ENCODE data around the gene VAMP1. TPM values are rescaled to one million over a fixed set of nuclear protein-coding genes. Genes with fewer than 3 reads are reported as not detected.

VAMP1 gene
- polyA plus RNA-seq, 3 donors: 0.84 to 24.6 (median 0.85) TPM

GRCh38 chr12:6423267-6424007, 47.0 kb downstream of the VAMP1 start:
- Mint-ChIP-seq H3K9me3 (no peaks in the 10 kb centered on the region), H3K27ac (peak overlapping the region in 4 of 7 donors; percentile 7 to 52 (median 26)), H3K36me3 (no peaks in the 10 kb centered on the region), H3K27me3 (ENCODE audit: low read depth in 3 of 3) (peaks cover 0 to 4% (median 0%) of the 10 kb centered on the region in 3 donors), H3K4me3 (no peak overlapping the region), H3K4me1 (peaks cover 22% of the 10 kb centered on the region)
- no peaks in the 10 kb centered on the region for H3K27me3 ChIP-seq (ENCODE audit: control insufficient read depth in 2 of 2, insufficient read depth in 2 of 2, low read length in 2 of 2)
- intact Hi-C loops (cut with micrococcal nuclease): loop anchor here (2.0 to 5.0 kb wide), 3 partner anchors 45 to 119 kb away; partner anchors contain the start of gene GAPDH (in 1 of the 2)
- no peak overlapping the region for H3K4me3 ChIP-seq (replicated peaks in 1 of 3; ENCODE audit: low read depth in 2 of 3, low read length in 3 of 3)
- peak; percentile 85 for TF ChIP-seq CTCF (IDR thresholded peaks at IDR 0.05)
- H3K79me2 ChIP-seq (ENCODE audit: insufficient read depth, low read length): no peaks in the 10 kb centered on the region
- H3K36me3 ChIP-seq (replicated peaks in 1 of 2; ENCODE audit: control insufficient read depth in 1 of 2, insufficient read depth in 2 of 2, low read length in 2 of 2): no peaks in the 10 kb centered on the region
- peaks cover 20 to 29% of the 10 kb centered on the region in 2 donors for H3K4me1 ChIP-seq (ENCODE audit: control insufficient read depth in 1 of 2, insufficient read depth in 2 of 2, low read length in 2 of 2)
- peak overlapping the region in 1 of 2 donors; percentile 15 for H3K27ac ChIP-seq (ENCODE audit: low read depth in 1 of 2, low read length in 2 of 2)
- H2AFZ ChIP-seq (ENCODE audit: insufficient read depth, low read depth, low read length, poor library complexity, severe bottlenecking): no peak overlapping the region
- H3K9me3 ChIP-seq (replicated peaks in 1 of 2; ENCODE audit: control insufficient read depth in 1 of 2, insufficient read depth in 1 of 2, low read length in 2 of 2): no peaks in the 10 kb centered on the region
- H3K4me2 ChIP-seq (replicated peaks; ENCODE audit: extremely low read depth, low read length, poor library complexity, severe bottlenecking): no peak overlapping the region
- WGBS (ENCODE audit: insufficient coverage): 12% methylated on average over 8 of the region's 9 CpGs
- H3K9ac ChIP-seq (ENCODE audit: insufficient read depth, low read length, poor library complexity, severe bottlenecking): no peak overlapping the region
- DNase-seq: peak; percentile 90 to 94 (median 93)
- no peaks in the 10 kb centered on the region for H4K20me1 ChIP-seq (ENCODE audit: insufficient read depth, low read length)

GRCh38 chr12:6420364-6420763, 50.1 kb downstream of the VAMP1 start:
- Mint-ChIP-seq H3K27ac (no peak overlapping the region), H3K4me3 (no peak overlapping the region), H3K4me1 (peaks cover 30% of the 10 kb centered on the region), H3K27me3 (ENCODE audit: low read depth in 3 of 3) (peaks cover 0 to 4% (median 0%) of the 10 kb centered on the region in 3 donors), H3K36me3 (no peaks in the 10 kb centered on the region), H3K9me3 (peaks cover 0 to 6% (median 3%) of the 10 kb centered on the region in 7 donors)
- no peaks in the 10 kb centered on the region for H3K36me3 ChIP-seq (replicated peaks in 1 of 2; ENCODE audit: control insufficient read depth in 1 of 2, insufficient read depth in 2 of 2, low read length in 2 of 2)
- no peaks in the 10 kb centered on the region for H3K79me2 ChIP-seq (ENCODE audit: insufficient read depth, low read length)
- H3K4me1 ChIP-seq (ENCODE audit: control insufficient read depth in 1 of 2, insufficient read depth in 2 of 2, low read length in 2 of 2): peaks cover 34 to 35% of the 10 kb centered on the region in 2 donors
- intact Hi-C loops (cut with micrococcal nuclease): loop anchor here in 1 of 2 donors (5.0 kb wide), 1 partner anchor 122 kb away; no protein-coding TSS in a partner anchor
- DNase-seq: no peak
- H2AFZ ChIP-seq (ENCODE audit: insufficient read depth, low read depth, low read length, poor library complexity, severe bottlenecking): no peak overlapping the region
- H3K27me3 ChIP-seq (ENCODE audit: control insufficient read depth in 2 of 2, insufficient read depth in 2 of 2, low read length in 2 of 2): no peaks in the 10 kb centered on the region
- no peak overlapping the region for H3K4me3 ChIP-seq (replicated peaks in 1 of 3; ENCODE audit: low read depth in 2 of 3, low read length in 3 of 3)
- peaks cover 0 to 5% of the 10 kb centered on the region in 2 donors for H3K9me3 ChIP-seq (replicated peaks in 1 of 2; ENCODE audit: control insufficient read depth in 1 of 2, insufficient read depth in 1 of 2, low read length in 2 of 2)
- H4K20me1 ChIP-seq (ENCODE audit: insufficient read depth, low read length): no peaks in the 10 kb centered on the region
- no peak for TF ChIP-seq CTCF (IDR thresholded peaks at IDR 0.05)
- no peak overlapping the region for H3K4me2 ChIP-seq (replicated peaks; ENCODE audit: extremely low read depth, low read length, poor library complexity, severe bottlenecking)
- no CpG with 5 or more reads among the region's 4 CpGs for WGBS (ENCODE audit: insufficient coverage)
- no peak overlapping the region for H3K27ac ChIP-seq (ENCODE audit: low read depth in 1 of 2, low read length in 2 of 2)
- no peak overlapping the region for H3K9ac ChIP-seq (ENCODE audit: insufficient read depth, low read length, poor library complexity, severe bottlenecking)

Data from CD14-positive monocyte (primary cell).